ENCODE results near the gene NCOR2. TPM values are rescaled to one million over a fixed set of nuclear protein-coding genes. Genes with fewer than 3 reads are reported as not detected.
A peak's percentile ranks its signal among the peaks of the same experiment; 100 is the strongest.

The NCOR2 gene
- total RNA-seq, 1 donor from 2014 or later = 134 TPM

- intact Hi-C loops (cut with DNase I) = no loop called here
- no peak for ATAC-seq
- DNase-seq (ENCODE audit: missing footprints) = no peak
These were observed 14.1 kb upstream of the NCOR2 start for GRCh38 chr12:124581307-124582107.

DNA sequence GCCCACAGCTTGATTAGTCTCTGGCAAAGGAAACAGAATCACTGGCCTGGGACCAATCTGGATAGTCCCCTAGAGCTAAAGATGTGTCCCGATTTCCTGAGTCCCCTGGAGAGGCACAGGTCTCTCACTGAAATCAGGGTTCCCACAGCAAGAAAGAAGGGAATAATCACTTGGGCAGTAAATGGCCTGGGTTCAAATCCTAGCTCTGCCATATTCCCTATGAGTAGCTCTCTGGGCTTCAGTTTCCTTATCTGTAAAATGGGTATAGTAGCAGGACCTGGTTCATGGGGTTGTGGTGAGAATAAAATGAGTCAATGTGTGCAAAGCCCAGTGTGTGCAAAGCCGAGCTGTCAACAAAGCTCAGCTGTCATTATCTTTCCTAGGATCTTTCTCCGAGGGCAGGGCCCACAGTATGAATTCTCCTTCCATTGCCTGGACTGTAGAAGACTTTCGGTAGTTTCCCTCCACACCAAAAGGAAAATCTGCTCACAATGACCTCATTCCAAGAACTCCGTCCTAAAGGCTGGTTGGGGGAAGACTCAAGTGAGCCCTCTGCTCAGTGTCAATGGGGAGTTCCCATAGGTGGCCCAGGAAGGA lies 12.6 kb upstream of the NCOR2 start:
- intact Hi-C loops (cut with DNase I) = no loop called here
- DNase-seq (ENCODE audit: missing footprints) = no peak
- no peak for ATAC-seq

DNA sequence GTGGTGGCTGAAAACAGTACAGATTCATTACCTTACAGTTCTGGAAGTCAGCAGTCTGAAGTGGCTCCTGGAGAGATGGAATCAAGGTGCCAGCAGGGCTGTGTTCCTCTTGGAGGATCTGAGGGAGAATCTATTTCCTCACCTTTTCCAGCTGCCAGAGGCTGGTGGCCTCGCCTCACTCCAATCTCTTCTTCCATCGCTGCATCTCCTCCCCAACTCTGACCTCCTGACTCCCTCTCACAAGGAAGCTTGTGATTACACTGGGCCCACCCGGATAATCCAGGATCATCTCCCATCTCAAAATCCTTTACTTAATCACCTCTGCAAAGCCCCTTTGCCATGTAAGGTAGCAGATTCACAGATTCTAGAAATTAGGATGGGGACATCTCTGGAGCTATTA lies 11.4 kb upstream of the NCOR2 start:
- DNase-seq (ENCODE audit: missing footprints) (no peak), ATAC-seq (no peak)
- intact Hi-C loops (cut with DNase I) = no loop called here

DNA sequence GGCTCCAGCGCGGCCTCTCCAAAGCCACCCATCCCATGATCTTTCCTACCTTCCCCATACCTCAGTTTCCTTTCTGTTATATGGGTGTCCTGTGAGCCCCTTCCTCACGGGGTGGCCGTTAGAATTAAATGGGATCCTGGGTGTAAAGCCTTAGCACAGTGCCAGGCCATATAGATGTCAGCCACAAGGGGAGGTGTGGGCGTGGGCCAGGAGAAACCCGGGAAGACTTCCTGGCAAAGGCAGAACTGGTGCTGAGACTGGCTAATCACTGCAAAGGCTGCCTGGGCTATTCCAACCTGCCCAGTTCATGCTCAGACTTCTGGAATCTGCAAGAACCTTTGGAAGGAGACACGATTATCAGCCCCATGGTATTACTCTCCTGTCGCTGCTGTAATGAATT lies 11.0 kb upstream of the NCOR2 start:
- intact Hi-C loops (cut with DNase I) = no loop called here
- DNase-seq (ENCODE audit: missing footprints) (no peak), ATAC-seq (no peak)

DNA sequence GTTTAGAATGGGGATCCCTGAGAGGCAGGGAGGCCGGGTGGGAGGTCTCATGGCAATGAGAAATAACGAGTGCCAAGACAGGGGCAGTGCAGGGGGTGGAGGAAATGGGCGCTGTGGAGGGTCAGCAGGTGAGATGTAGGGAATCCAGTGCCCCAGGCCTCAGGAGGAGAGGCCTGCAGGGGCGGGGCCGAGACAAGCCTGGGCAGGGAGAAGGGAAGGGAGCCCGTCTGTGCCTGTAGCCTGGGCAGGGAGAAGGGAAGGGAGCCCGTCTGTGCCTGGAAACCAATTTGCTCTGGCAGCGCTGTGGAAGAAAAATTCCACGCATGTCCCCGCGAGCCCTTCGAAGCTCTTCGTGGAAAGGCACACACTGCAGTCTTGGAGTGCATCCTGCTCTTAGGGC lies 10.6 kb upstream of the NCOR2 start:
- ATAC-seq = no peak
- DNase-seq (ENCODE audit: missing footprints) = no peak
- intact Hi-C loops (cut with DNase I) = no loop called here

GRCh38 chr12:124577374-124577773 lies 10.0 kb upstream of the NCOR2 start:
- intact Hi-C loops (cut with DNase I) = no loop called here
- no peak for ATAC-seq
- peak; percentile 59 for DNase-seq (ENCODE audit: missing footprints)

GRCh38 chr12:124576061-124576650 lies 8.7 kb upstream of the NCOR2 start:
- ATAC-seq (no peak), DNase-seq (ENCODE audit: missing footprints) (peak; percentile 37)
- intact Hi-C loops (cut with DNase I) = no loop called here

DNA sequence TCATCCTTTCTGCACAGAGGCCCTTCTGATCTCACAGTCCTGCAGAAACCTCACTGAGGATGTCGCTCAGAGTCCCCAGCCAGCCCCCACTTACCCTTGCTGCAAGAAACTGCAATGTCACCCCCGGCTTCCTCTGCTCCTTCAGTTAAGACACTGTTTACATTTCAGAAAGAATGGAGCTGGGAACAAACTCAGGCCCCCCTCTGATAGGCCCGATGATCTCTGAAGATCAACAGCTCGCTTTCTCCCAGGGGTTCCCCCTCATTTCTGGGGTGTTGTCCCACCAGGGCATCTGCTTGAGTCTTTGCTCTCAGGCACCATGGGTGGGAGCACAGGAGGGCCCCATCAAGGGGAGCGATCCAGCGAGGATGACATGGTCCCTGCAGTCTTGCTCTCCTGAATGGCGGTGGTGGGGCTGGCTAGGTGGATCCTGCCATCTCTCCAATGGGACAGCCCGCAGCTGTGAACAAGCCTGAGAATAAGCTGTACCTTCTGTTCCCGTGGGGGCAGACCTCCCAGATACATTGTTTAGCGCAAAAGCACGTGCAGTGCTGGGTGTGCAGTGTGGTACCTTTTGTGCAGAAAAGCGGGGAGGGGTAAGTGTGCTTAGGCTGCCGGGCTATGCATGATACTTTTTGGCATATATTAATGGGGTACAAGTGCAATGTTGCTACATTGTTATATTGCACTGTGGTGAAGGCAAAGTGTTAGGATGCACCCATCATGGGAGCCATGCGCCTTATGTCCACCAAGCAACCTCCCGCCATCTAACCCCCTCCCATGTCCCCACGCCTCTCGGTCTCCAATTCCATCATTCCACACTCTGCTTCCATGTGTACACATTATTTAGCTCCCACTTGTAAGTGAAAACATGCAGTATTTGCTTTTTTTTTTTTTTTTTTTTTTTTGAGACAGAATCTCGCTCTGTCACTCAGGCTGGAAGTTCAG lies 6.7 kb upstream of the NCOR2 start:
- no peak for ATAC-seq
- intact Hi-C loops (cut with DNase I) = no loop called here

GRCh38 chr12:124571556-124571955 lies 4.1 kb upstream of the NCOR2 start:
- DNase-seq (ENCODE audit: missing footprints) (no peak), ATAC-seq (no peak)
- intact Hi-C loops (cut with DNase I) = no loop called here

More for the DNA sequence above, 6.7 kb upstream of the NCOR2 start:
- DNase-seq (ENCODE audit: missing footprints) = no peak

DNA sequence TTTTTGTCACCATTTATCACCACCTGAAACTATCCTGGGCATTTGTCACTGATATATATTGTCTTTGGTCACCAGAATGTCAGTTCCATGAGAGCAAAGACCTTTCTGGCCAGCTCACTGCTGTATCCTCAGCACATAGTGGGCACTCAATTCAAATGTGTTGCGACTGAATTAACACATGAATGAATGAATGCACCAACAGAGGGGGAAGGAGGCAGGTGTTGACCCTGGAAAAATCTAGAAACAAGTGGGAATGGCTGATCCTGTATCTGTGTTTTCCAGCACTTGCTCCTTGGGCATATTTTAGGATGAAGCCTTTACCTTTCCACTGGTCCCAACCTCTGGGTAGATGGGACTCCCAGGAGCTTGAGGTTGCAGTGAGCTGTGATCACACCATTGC lies 3.4 kb upstream of the NCOR2 start:
- ATAC-seq = no peak
- DNase-seq (ENCODE audit: missing footprints) = no peak
- intact Hi-C loops (cut with DNase I) = no loop called here

- intact Hi-C loops (cut with DNase I) = loop anchor here (2.0 to 5.0 kb wide), 5 partner anchors 85 to 187 kb away; no protein-coding TSS in a partner anchor
- DNase-seq (ENCODE audit: missing footprints) = peak; percentile 68
These were observed 2.1 kb upstream of the NCOR2 start for GRCh38 chr12:124569375-124570148.

GRCh38 chr12:124568431-124569374 lies 1.3 kb upstream of the NCOR2 start:
- ATAC-seq = peak; percentile 63
- intact Hi-C loops (cut with DNase I) = loop anchor here (2.0 to 5.0 kb wide), 5 partner anchors 86 to 186 kb away; no protein-coding TSS in a partner anchor
- DNase-seq (ENCODE audit: missing footprints) = peak; percentile 84

More at GRCh38 chr12:124569375-124570148, 2.1 kb upstream of the NCOR2 start:
- ATAC-seq = no peak

GRCh38 chr12:124567673-124568373 lies 411 bp upstream of the NCOR2 start:
- intact Hi-C loops (cut with DNase I) = loop anchor here (2.0 to 5.0 kb wide), 6 partner anchors 59 to 186 kb away; no protein-coding TSS in a partner anchor
- peak; percentile 89 for ATAC-seq
- peak; percentile 99 for DNase-seq (ENCODE audit: missing footprints)

DNA sequence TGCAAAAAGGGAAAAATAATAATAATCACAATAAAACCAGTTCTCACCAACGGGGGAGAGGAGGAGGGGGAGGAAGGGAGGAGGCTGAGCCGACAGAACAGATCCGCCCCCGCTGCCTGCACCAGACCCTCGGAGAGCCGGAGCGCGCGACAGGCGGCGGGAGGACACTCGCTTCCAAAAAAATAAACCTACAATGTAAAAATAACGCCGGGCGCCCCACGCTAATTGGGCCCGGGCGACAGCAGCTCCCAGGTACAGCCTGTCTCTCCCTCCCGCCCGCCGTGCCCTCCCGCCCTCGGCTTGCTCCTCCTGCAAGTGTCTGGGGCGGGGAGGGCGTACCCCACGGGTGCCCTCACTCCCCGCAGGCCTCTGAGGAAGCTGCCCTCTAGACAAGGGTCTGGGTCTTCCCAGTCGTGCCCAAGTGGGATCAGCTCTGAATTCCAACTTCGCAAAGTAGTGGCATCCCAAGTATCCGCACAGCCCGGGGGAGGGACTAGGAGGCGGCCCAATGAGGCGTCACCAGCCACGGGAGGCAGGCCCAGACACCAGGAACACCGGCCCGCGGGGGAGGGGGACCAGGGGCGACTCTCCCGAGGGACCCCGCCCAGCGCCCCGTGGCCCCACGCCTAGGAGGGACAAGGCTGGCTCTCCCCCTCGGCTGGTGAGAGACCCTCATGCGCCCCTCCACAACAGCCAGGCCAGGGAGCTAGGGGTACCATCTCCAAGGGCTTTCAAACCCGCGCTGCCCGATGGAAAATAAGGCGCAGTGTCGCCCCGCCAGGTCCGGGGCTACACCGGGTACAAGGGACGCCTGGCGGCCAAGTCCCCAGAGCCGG lies 1.0 kb downstream of the NCOR2 start:
- peak; percentile 61 for ATAC-seq
- intact Hi-C loops (cut with DNase I) = loop anchor here (1.0 to 5.0 kb wide), 7 partner anchors 48 to 198 kb away; no protein-coding TSS in a partner anchor
- DNase-seq (ENCODE audit: missing footprints) = peak; percentile 93

DNA sequence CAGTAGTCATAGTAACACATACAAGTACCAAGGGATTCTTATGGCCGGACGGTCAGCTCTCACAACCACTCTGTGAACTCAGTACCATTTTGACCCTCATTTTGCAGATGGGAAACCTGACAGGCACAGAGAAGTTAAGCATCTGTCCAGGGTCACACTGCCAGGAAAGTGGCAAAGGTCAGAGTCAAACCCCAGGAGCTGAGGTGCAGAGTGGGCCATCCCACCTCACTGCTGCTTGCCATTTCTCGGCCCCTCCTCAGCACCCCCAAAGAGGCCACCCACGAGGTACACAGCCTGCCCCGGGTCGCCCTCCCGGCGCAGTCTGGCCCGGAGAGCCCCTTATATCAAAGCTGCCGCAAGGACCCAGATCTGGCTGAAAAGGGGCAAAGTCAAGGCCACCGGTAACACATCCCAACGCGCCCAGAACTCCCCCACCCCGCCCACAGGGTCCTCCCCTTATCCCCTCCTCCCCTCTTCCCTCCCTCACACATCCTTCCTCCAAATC lies 1.7 kb downstream of the NCOR2 start:
- ATAC-seq (no peak), DNase-seq (ENCODE audit: missing footprints) (no peak)
- intact Hi-C loops (cut with DNase I) = loop anchor here (1.0 to 5.0 kb wide), 7 partner anchors 47 to 199 kb away; no protein-coding TSS in a partner anchor
